Astrocyte of the cerebellum (primary cell): ENCODE measurements around the gene CD3E.

Experiments used
- DNase-seq: peaks from one replicate; pipeline ENCODE4 v3.0.0-alpha.2; 2011; ENCODE audit warnings: low read depth
- H3K4me3 ChIP-seq: 2 replicates; pipeline ENCODE4 v1.5.1; 2011; ENCODE audit warnings: mild to moderate bottlenecking, low read depth, low read length, moderate library complexity
- in situ Hi-C: cut with HindIII; loops from 2 replicates; pipeline ENCODE4 v1.10.0; 2017; ENCODE audit warnings: low sequenced_read_pairs
- TF ChIP-seq, protein P1 (sequence below): IDR thresholded peaks from 2 replicates; pipeline ENCODE4 v1.5.1; 2012; ENCODE audit warnings: low read length, low read depth, moderate library complexity, mild to moderate bottlenecking; ENCODE audit errors: missing control alignments

The CD3E gene

DNA sequence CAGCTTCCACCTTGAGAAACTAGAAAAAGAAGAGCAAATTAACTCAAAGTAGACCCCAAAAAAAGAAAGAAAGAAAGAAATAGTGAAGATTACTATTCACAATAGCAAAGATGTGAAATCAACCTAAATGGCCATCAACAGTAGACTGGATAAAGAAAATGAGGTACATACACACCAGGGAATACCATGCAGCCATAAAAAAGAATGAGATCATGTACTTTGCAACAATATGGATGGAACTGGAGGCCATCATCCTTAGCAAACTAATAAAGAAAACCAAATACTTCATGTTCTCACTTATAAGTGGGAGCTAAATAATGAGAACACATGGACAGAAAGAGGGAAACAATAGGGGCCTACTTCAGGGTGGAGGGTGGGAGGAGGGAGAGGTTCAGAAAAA, 24.2 kb downstream of the CD3E start:
- no peak overlapping the region for H3K4me3 ChIP-seq
- in situ Hi-C loops: no loop called here
- DNase-seq: no peak
- TF ChIP-seq, protein P1, sequence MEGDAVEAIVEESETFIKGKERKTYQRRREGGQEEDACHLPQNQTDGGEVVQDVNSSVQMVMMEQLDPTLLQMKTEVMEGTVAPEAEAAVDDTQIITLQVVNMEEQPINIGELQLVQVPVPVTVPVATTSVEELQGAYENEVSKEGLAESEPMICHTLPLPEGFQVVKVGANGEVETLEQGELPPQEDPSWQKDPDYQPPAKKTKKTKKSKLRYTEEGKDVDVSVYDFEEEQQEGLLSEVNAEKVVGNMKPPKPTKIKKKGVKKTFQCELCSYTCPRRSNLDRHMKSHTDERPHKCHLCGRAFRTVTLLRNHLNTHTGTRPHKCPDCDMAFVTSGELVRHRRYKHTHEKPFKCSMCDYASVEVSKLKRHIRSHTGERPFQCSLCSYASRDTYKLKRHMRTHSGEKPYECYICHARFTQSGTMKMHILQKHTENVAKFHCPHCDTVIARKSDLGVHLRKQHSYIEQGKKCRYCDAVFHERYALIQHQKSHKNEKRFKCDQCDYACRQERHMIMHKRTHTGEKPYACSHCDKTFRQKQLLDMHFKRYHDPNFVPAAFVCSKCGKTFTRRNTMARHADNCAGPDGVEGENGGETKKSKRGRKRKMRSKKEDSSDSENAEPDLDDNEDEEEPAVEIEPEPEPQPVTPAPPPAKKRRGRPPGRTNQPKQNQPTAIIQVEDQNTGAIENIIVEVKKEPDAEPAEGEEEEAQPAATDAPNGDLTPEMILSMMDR: no peak

DNA sequence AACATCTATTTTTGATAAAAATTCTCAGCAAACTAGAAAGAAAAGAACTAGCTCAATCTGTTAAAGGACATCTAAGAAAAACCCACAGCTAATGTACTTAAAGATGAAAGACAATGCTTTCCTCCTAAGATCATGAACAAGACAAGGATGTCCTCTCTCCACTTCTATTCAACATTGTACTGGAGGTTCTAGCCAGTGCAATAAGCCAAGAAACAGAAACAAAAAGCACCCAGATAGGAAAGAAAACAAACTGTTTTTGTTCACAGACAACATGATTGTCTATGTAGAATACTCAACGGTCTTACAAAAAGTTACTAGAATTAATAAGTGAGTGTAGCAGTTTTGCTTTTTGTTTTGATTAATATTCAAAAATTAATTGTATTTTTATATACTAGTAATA, 30.2 kb downstream of the CD3E start:
- TF ChIP-seq, protein P1: no peak
- no peak overlapping the region for H3K4me3 ChIP-seq
- no peak for DNase-seq
- in situ Hi-C loops: no loop called here

DNA sequence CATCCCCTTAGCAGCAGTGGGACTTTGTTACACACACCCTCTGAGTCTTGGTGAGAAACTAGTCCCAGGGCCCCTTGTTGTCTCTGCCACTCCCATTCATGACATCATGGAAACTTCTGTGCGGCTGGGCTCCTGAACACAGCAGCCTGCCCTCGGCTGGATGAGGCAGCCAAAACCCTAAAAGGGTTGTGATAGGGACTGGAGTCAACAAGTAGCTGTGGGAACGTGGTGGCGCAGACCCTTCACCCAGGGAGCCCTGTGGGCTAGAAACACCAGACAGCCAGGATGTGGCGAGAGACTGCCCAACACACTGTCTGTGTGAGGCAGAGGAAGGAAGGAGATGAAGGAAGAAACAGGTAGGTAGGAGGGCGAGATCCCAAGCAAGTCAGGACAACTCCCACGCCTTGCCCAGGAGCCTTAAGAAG, 34.1 kb downstream of the CD3E start:
- in situ Hi-C loops: no loop called here
- no peak overlapping the region for H3K4me3 ChIP-seq
- TF ChIP-seq, protein P1: no peak
- no peak for DNase-seq

DNA sequence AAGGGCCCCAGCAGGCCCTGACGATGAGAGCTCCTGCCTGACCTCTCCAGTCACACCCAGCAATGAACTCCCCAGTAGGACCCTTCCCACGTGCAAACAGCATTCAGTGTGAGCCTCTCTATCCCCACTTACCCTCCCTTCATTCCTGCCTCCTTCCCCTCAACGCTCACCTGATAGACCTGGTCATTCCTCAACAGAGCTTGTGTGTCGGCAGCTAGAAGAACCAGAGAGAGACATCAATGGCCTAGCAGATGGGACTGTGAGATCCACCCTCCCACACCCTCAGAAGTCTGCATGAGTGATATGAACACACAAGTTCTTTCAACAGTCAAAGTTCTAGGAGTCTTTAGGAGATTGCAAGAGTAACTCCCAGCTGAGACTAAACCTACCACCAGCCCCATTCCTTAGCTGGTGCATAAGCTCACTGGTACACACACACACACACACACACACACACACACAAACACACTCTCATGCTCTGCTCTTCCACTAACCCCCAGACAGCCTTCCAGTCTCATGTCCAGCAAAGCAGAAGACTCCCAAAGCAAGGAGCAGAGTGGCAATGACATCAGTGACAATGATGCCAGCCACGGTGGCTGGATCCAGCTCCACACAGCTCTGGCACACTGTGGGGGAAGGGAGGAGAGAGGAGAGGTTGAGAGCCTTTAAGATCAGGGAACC, 34.9 kb downstream of the CD3E start:
- TF ChIP-seq, protein P1: no peak
- no peak overlapping the region for H3K4me3 ChIP-seq
- in situ Hi-C loops: no loop called here
- DNase-seq: no peak

DNA sequence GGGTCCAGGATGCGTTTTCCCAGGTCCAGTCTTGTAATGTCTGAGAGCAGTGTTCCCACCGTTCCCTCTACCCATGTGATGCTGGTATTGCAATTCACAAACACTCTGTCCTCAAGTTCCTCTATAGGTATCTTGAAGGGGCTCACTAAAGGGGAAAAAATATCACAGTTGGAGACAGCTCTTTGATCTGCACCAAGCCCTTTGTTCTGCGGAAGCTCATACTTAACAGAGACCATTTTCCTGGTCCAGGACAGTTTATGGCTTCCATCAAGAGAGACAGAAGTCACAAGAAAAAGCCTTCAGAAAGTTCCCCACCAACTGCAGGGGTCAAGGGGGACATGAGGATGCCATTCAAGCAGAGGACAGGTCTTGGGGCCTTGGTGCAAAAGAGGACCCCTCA, 35.9 kb downstream of the CD3E start:
- in situ Hi-C loops: no loop called here
- no peak overlapping the region for H3K4me3 ChIP-seq
- DNase-seq: no peak
- TF ChIP-seq, protein P1: no peak

DNA sequence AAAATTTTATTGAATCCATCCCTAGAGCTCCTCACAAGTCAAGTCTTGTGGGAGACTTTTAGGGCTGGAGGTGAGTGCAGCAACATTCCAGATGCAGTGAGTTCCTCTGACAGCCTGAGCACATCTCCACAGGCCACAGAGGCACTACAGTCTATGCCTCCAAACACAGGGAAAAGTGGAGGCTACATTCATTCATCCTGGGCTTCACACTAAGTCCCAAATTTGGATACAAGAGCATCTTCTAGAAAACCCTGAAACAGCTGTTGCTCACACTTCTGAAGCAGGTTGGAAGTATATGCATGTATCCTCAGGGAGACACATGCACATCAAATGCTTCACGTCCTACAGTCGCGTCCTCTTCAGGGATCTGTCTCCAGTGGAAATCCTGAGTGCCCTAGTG, 36.7 kb downstream of the CD3E start:
- H3K4me3 ChIP-seq: no peak overlapping the region
- in situ Hi-C loops: no loop called here
- TF ChIP-seq, protein P1: no peak
- DNase-seq: no peak
